ENCODE measurements around the gene THEMIS2.
"Not testable (repeated sequence)": the region's sequence is repeated elsewhere in the genome, so short reads cannot be mapped to it uniquely, and the experiment has no call there.

Gene THEMIS2

GRCh38 chr1:27863538-27863915 lies 8.8 kb upstream of the THEMIS2 start:
- DNase-seq = no peak

GRCh38 chr1:27864264-27864895 lies 8.0 kb upstream of the THEMIS2 start:
- peak; percentile 51 for DNase-seq

GRCh38 chr1:27865821-27866220 lies 6.5 kb upstream of the THEMIS2 start:
- DNase-seq = no peak

GRCh38 chr1:27868556-27868931 lies 3.8 kb upstream of the THEMIS2 start:
- no peak for DNase-seq

- DNase-seq = peak; percentile 66
Observed at GRCh38 chr1:27868932-27869718, 3.2 kb upstream of the THEMIS2 start.

- no peak for DNase-seq
Observed at GRCh38 chr1:27869719-27870085, 2.6 kb upstream of the THEMIS2 start.

GRCh38 chr1:27871076-27871475 lies 1.3 kb upstream of the THEMIS2 start:
- not testable (repeated sequence) for DNase-seq

GRCh38 chr1:27872802-27873551 lies 633 bp downstream of the THEMIS2 start:
- peak; percentile 45 for DNase-seq

- no peak for DNase-seq
Observed at GRCh38 chr1:27873671-27874384, 1.5 kb downstream of the THEMIS2 start.

GRCh38 chr1:27876341-27877114 lies 4.2 kb downstream of the THEMIS2 start:
- DNase-seq = no peak

- no peak for DNase-seq
Observed at GRCh38 chr1:27877115-27877416, 4.7 kb downstream of the THEMIS2 start.

GRCh38 chr1:27878039-27878438 lies 5.7 kb downstream of the THEMIS2 start:
- DNase-seq = no peak

GRCh38 chr1:27878787-27879335 lies 6.5 kb downstream of the THEMIS2 start:
- no peak for DNase-seq

- DNase-seq = no peak
Observed at GRCh38 chr1:27879374-27880082, 7.2 kb downstream of the THEMIS2 start.

- DNase-seq = no peak
Observed at GRCh38 chr1:27882543-27882903, 10.2 kb downstream of the THEMIS2 start.

- DNase-seq = no peak
Observed at GRCh38 chr1:27883536-27883935, 11.2 kb downstream of the THEMIS2 start.

- DNase-seq = no peak
Observed at GRCh38 chr1:27884006-27884954, 11.9 kb downstream of the THEMIS2 start.

GRCh38 chr1:27885114-27885528 lies 12.8 kb downstream of the THEMIS2 start:
- no peak for DNase-seq

- no peak for DNase-seq
Observed at GRCh38 chr1:27885621-27886352, 13.4 kb downstream of the THEMIS2 start.

- no peak for DNase-seq
Observed at GRCh38 chr1:27886353-27886679, 14.0 kb downstream of the THEMIS2 start.

Data from stimulated activated CD4-positive, alpha-beta T cell treated with anti-CD3 and anti-CD28 coated beads, Interleukin-4, amount 100 ng/mL, for 24 hours (primary cell).